ENCODE measurements around the gene CSNK1G3.

Gene CSNK1G3

GRCh38 chr5:123639244-123639643 lies 127.3 kb downstream of the CSNK1G3 start:
- no peak for TF ChIP-seq CTCF (IDR thresholded peaks at IDR 0.05; ENCODE audit: borderline replicate concordance, control extremely low read depth, extremely low read depth, insufficient read depth, missing control alignments)
- DNase-seq (ENCODE audit: low spot score): no peak
- in situ Hi-C loops (cut with MboI; ENCODE audit: low sequenced_read_pairs, unreplicated experiment): no loop called here

- in situ Hi-C loops (cut with MboI; ENCODE audit: low sequenced_read_pairs, unreplicated experiment): no loop called here
- DNase-seq (ENCODE audit: low spot score): no peak
- no peak for TF ChIP-seq CTCF (IDR thresholded peaks at IDR 0.05; ENCODE audit: borderline replicate concordance, control extremely low read depth, extremely low read depth, insufficient read depth, missing control alignments)
Observed at GRCh38 chr5:123645024-123645603, 133.1 kb downstream of the CSNK1G3 start.

- TF ChIP-seq CTCF (IDR thresholded peaks at IDR 0.05; ENCODE audit: borderline replicate concordance, control extremely low read depth, extremely low read depth, insufficient read depth, missing control alignments): no peak
- DNase-seq (ENCODE audit: low spot score): no peak
- in situ Hi-C loops (cut with MboI; ENCODE audit: low sequenced_read_pairs, unreplicated experiment): no loop called here
Observed at GRCh38 chr5:123647066-123647465, 135.1 kb downstream of the CSNK1G3 start.

- no peak for TF ChIP-seq CTCF (IDR thresholded peaks at IDR 0.05; ENCODE audit: borderline replicate concordance, control extremely low read depth, extremely low read depth, insufficient read depth, missing control alignments)
- DNase-seq (ENCODE audit: low spot score): no peak
- in situ Hi-C loops (cut with MboI; ENCODE audit: low sequenced_read_pairs, unreplicated experiment): no loop called here
Observed at GRCh38 chr5:123651234-123651633, 139.3 kb downstream of the CSNK1G3 start.

GRCh38 chr5:123659011-123659410 lies 147.0 kb downstream of the CSNK1G3 start:
- in situ Hi-C loops (cut with MboI; ENCODE audit: low sequenced_read_pairs, unreplicated experiment): no loop called here

GRCh38 chr5:123659495-123659894 lies 147.5 kb downstream of the CSNK1G3 start:
- TF ChIP-seq CTCF (IDR thresholded peaks at IDR 0.05; ENCODE audit: borderline replicate concordance, control extremely low read depth, extremely low read depth, insufficient read depth, missing control alignments): no peak
- no peak for DNase-seq (ENCODE audit: low spot score)
- in situ Hi-C loops (cut with MboI; ENCODE audit: low sequenced_read_pairs, unreplicated experiment): no loop called here

More at GRCh38 chr5:123659011-123659410, 147.0 kb downstream of the CSNK1G3 start:
- DNase-seq (ENCODE audit: low spot score): no peak
- no peak for TF ChIP-seq CTCF (IDR thresholded peaks at IDR 0.05; ENCODE audit: borderline replicate concordance, control extremely low read depth, extremely low read depth, insufficient read depth, missing control alignments)

Measured in GM13976 (cell line).